Measurements from ENCODE around the gene OSTF1.

DNA sequence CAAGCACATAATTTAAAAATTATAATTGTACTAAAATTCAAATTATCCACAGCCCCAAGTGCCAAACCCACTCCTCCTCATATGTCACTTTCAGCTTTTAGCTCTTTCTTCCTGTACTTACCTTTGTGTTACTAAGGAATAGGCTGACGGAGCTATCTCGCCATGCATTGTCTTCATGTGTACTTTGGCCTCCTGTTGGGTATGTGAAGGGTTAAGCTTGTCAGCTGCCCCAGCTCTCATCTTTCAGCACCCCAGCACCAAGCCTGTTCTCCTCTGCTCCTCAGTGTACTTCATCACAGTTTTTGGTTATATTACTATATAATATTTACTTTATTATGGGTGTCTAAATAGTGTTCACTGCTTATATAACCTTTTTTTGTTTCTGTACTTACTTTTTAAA lies 46.2 kb downstream of the OSTF1 start:
- no peak for TF ChIP-seq EZH2 (IDR thresholded peaks at IDR 0.05; ENCODE audit: borderline replicate concordance)
- TF ChIP-seq, protein P1, sequence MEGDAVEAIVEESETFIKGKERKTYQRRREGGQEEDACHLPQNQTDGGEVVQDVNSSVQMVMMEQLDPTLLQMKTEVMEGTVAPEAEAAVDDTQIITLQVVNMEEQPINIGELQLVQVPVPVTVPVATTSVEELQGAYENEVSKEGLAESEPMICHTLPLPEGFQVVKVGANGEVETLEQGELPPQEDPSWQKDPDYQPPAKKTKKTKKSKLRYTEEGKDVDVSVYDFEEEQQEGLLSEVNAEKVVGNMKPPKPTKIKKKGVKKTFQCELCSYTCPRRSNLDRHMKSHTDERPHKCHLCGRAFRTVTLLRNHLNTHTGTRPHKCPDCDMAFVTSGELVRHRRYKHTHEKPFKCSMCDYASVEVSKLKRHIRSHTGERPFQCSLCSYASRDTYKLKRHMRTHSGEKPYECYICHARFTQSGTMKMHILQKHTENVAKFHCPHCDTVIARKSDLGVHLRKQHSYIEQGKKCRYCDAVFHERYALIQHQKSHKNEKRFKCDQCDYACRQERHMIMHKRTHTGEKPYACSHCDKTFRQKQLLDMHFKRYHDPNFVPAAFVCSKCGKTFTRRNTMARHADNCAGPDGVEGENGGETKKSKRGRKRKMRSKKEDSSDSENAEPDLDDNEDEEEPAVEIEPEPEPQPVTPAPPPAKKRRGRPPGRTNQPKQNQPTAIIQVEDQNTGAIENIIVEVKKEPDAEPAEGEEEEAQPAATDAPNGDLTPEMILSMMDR (IDR thresholded peaks at IDR 0.05; ENCODE audit: poor library complexity): no peak

Data from hepatocyte (in vitro differentiated cells).